Stimulated activated naive CD4-positive, alpha-beta T cell treated with Interleukin-2 at 50 U/mL for 16 hours (primary cell): ENCODE measurements around the gene MAGEH1.
"Not testable (repeated sequence)": the region's sequence is repeated elsewhere in the genome, so short reads cannot be mapped to it uniquely, and the experiment has no call there.

Source experiments
- DNase-seq: peaks from one replicate; lab custom pipeline; 2025; lab: John Stamatoyannopoulos, UW

MAGEH1 gene

DNA sequence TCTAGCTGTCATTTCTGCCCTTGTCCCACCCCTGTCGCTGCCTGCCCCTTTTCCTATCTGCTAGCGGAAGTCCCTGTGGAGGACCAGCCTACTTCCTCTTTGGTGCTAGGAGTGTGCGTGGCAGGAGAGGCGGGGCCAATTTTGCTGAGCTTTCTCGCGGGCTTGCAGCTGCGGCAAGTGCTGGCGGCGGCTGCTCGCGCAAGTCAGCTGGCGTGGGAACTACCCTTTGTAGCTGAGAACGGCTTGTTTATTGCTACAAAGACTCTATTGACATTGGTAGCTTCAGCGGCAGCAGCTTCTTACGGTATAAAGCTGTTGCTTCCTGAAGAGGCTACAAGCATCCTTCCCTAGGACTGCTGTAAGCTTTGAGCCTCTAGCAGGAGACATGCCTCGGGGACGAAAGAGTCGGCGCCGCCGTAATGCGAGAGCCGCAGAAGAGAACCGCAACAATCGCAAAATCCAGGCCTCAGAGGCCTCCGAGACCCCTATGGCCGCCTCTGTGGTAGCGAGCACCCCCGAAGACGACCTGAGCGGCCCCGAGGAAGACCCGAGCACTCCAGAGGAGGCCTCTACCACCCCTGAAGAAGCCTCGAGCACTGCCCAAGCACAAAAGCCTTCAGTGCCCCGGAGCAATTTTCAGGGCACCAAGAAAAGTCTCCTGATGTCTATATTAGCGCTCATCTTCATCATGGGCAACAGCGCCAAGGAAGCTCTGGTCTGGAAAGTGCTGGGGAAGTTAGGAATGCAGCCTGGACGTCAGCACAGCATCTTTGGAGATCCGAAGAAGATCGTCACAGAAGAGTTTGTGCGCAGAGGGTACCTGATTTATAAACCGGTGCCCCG is at the start of gene MAGEH1:
Gene MAGEH1, plus strand, starts transcription at position 138 of the 843 bp plus-strand sequence. Its CDS starts 248 bp downstream, at position 386.
- DNase-seq, result peak; percentile 76

- not testable (repeated sequence) for DNase-seq
Observed at GRCh38 chrX:55427079-55427478, 24.8 kb upstream of the MAGEH1 start.

DNA sequence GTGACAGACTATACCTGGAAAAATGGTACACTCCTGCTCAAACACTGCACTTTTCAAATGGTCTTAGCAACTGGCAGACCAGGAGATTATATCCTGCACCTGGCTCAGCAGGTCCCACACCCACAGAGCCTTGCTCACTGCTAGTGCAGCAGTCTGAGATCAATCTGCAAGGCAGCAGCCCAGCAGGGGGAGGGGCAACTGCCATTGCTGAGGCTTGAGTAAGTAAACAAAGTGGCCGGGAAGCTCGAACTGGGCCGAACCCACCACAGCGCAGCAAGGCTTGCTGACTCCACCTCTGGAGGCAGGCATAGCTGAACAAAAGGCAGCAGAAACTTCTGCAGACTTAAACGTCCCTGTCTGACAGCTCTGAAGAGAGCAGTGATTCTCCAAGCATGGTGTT is 8.5 kb upstream of the MAGEH1 start:
- DNase-seq, result not testable (repeated sequence)

GRCh38 chrX:55450259-55450658 is 1.7 kb upstream of the MAGEH1 start:
- no peak for DNase-seq

GRCh38 chrX:55451141-55451540 is 786 bp upstream of the MAGEH1 start:
- no peak for DNase-seq

DNA sequence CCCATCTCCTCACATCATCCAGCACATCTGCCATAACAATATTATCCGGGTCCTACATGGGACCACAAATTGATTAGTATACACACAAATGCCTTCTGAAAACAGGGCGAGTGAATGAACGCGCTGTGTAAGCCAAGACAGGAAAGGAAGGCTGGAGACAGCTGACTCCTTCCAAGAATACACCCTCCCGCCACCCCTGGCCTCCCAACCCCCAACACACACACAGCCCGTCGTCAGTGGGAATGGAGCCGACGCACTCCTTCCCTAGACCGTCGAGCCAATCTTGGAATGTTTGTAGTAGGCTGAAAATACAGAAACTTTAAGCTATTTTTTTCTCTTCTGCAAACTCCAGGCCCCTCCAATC is 319 bp upstream of the MAGEH1 start:
- DNase-seq, result no peak

DNA sequence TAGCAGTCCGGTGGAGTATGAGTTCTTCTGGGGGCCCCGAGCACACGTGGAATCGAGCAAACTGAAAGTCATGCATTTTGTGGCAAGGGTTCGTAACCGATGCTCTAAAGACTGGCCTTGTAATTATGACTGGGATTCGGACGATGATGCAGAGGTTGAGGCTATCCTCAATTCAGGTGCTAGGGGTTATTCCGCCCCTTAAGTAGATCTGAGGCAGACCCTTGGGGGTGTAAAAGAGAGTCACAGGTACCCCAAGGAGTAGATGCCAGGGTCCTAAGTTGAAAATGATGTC is 852 bp downstream of the MAGEH1 start:
- no peak for DNase-seq

DNA sequence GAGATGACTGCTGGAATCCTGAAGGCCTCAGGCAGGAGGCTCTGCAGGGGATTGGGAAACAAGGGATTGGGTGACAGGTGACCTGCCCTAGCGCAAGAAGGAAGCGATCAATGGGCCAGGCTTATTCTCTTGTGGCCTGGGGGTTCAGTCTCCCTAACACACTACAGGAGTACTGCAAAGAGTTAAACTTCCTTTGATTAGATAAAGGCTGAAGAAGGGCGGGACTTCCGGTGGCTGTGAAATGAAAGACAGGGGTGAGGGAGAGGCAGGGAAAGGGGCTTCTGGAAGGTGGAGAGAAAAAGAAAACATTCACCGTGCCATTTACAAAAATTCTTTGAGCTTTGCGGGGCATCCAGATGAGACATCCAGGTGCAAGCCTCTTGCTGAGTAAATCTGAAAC is 3.8 kb downstream of the MAGEH1 start:
- not testable (repeated sequence) for DNase-seq

DNA sequence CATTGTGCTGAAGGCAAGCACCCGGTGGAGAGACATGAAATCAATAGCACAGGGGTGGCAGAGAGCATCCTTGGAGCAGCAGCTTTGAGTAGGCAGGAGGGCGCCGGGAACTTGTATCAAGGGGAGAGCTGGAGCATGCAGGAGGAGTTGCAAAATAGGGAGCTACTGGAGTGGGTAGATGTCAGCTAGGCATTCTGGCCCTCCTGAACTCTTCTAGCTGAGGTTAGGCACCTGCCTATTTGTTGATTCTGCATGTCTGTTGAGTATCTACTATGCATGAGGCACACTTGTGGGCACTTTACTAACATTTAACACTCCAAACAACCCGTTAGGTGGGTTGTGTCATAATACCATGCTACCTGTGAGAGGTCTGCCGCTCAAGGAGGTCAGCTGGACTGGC is 7.5 kb downstream of the MAGEH1 start:
- not testable (repeated sequence) for DNase-seq

DNA sequence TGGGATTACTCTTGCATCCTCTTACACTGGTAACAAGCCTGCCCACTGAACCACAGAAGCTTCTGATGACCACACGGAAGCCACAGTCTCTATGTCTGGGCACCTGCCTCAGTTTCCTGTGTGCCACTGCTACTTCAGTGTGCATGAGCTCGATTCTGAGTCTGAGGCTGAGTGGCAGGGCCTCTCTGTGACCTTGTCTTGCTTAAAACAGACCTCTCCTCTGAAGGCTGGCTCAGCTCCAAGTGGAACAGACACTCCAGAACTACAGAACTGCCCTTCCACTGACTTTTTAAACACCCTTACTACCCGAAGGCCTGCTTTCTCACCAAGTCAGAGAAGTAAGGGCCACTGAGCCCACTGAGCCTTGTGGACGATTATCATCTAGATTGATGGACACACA is 8.0 kb downstream of the MAGEH1 start:
- DNase-seq, result not testable (repeated sequence)

- DNase-seq, result not testable (repeated sequence)
Observed at GRCh38 chrX:55464050-55464449, 12.1 kb downstream of the MAGEH1 start.

GRCh38 chrX:55465108-55465507 is 13.2 kb downstream of the MAGEH1 start:
- not testable (repeated sequence) for DNase-seq

- not testable (repeated sequence) for DNase-seq
Observed at GRCh38 chrX:55465791-55466190, 13.9 kb downstream of the MAGEH1 start.

- not testable (repeated sequence) for DNase-seq
Observed at GRCh38 chrX:55479956-55480355, 28.0 kb downstream of the MAGEH1 start.

DNA sequence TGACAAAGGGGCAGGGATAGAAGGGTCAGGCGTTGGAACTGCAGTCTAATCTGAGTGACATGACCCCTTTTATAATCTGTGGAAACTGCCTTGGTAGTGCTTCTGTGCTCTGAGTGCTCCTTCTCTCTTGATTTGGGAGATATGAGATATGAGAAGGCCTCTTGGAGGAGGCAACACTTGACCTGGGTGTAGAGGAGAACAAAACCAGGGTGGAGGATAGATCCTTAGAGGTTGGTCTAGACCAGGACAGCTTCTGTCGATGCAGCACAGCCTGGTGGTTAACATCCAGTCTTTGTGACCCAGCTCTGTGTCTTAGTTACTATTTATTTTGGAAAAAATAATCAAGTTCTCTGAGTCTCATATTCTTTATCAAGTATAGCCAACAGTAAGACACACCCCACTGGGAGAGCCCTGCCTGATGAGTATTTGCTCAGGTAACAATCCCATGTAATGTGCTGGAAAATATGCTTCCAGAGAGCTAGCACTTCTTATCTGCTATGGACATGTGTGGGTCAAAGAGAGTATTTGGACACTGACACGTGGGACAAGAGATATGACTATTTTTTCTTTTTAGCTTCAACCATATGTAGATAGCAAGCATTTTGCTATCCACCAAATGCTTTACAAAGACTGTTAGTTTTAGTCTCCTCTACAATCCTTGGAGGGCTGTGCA is 28.6 kb downstream of the MAGEH1 start:
- DNase-seq, result no peak

DNA sequence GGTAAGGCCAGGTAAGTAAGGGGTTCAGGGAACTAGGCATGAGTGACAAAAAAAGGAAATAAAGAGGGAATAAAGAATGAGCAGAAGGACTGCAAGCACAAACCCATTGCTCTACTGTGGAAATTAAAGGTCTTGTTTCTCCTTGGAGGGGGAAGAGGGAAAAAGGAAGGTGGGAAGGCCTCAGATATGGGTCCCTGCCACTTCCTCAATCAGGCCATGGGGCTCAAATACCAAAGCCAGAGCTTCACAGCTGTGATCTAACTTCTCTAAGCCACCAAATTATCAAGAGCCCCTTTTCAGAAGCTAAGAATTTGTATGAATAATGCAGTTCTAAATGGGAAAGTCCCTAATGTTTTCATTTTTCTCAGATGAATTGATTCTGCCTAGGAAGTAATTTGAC is 33.0 kb downstream of the MAGEH1 start:
- no peak for DNase-seq

DNA sequence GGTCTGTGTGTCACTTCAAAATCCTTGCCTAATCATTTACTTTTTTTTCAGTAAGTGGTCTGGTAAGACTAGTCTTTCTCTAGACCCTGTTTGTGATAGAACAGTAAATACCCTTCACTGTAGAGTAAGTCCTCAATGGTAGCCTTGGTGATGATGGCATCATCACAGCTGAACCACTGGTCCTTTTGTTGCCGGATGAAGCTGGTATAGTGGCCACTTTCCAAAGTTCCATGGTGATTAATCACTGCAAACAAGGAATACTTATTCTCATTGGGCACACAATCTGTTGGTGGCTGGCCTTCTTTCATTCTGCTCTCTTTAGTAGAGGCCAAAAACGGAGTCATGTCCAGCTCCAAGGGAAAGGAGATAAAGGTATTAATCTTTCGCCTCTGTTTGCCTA is 34.8 kb downstream of the MAGEH1 start:
- no peak for DNase-seq

GRCh38 chrX:55487143-55487542 is 35.2 kb downstream of the MAGEH1 start:
- no peak for DNase-seq

DNA sequence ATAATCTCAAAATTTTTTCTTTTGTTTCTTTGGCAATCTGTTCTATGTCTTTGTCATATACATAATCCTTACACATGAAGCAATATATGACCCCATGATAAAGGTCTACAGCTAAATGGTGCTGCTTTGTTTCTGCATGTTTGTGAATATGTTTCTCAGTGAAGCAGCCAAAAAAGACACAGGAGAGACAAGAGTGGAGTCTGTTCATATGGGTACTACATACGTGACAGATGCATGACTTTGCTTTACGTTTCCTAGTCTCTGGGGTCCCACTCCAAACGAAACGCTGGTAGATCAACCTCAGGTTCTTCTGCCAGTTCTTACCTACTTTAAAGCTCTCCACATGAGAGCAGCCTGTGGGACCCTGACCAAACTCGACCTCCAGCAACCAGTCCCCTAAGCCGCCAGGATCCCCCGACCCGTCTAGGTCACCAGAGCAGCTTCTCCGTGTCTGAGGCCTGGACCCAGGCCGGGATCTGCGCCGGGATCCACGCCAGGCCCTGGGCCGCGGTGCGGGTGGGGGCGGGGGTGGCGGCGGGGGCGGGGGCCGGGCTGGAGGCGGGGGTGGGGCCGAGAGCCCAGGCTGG is 36.2 kb downstream of the MAGEH1 start:
- no peak for DNase-seq

GRCh38 chrX:55488593-55489313 is 36.8 kb downstream of the MAGEH1 start:
- DNase-seq, result peak; percentile 62

DNA sequence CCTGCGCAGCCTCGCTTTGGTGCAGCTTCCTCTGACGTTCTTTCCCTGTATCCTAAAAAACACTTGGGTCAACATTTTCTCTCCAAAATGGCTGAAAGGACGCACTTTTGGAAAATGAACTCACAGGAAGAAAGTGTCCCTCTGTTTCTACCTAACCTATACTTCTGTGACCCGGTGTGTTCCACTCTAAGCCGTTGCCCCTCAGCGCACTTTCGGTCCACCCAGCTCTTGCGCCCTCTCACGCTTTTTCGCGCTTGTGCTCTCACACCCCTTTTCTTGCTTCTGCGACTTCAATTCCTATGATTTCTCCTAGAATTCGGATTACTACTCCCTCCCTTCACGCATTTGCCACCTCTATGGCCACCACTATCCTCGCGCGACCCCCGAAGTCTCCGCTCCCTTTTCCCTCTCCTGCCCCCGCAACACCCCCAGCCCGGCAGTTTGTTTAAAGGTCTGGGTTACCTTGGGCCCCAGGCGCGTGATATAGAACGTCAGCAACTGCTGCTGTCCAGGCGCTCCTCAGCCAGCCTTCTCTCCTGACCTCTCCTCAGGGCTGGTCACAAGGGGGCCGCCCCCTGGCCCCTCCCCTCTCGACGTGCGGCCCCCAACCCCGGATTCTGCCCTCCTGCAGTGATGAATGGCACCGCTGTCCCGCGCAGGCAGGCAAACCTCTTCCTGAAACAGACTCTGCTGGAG is 37.5 kb downstream of the MAGEH1 start, which contains the start of gene USP51:
Gene USP51, minus strand, starts transcription at position 535 of the 696 bp plus-strand sequence. CDS start 909 bp downstream, outside the sequence.
- DNase-seq, result peak; percentile 8

GRCh38 chrX:55490121-55490520 is 38.2 kb downstream of the MAGEH1 start:
- DNase-seq, result no peak
